ENCODE data around the gene IL19. TPM values are rescaled to one million over a fixed set of nuclear protein-coding genes. Genes with fewer than 3 reads are reported as not detected.

IL19 gene
- total and polyA plus RNA-seq, 4 donors, result not detected

- 84% methylated on average over 2 of the region's 2 CpGs for WGBS
- no peak for DNase-seq (ENCODE audit: low spot score)
- no peak overlapping the region for H3K4me3 ChIP-seq (ENCODE audit: low read depth in 1 of 3, low read length in 3 of 3)
- H3K27ac ChIP-seq (ENCODE audit: low read depth in 1 of 2, low read length in 2 of 2), result no peak overlapping the region
- peaks cover 0 to 2% (median 0%) of the 10 kb centered on the region in 4 donors for H3K4me1 ChIP-seq (ENCODE audit: control insufficient read depth in 4 of 4, insufficient read depth in 4 of 4, low read length in 3 of 4)
- peaks cover 0 to 3% (median 0%) of the 10 kb centered on the region in 4 donors for H3K27me3 ChIP-seq (ENCODE audit: control insufficient read depth in 4 of 4, insufficient read depth in 4 of 4, low read length in 3 of 4)
- H3K9ac ChIP-seq (ENCODE audit: low read depth in 1 of 2, low read length in 2 of 2), result no peak overlapping the region
- no peak for TF ChIP-seq ZBTB33 (IDR thresholded peaks at IDR 0.05)
- no peak for TF ChIP-seq REST (IDR thresholded peaks at IDR 0.05)
- TF ChIP-seq SP1 (IDR thresholded peaks at IDR 0.05), result no peak
- no peak for TF ChIP-seq ATF3 (IDR thresholded peaks at IDR 0.05)
- no peak for TF ChIP-seq NR2F2 (IDR thresholded peaks at IDR 0.05)
- no peak for TF ChIP-seq MAX (IDR thresholded peaks at IDR 0.05)
- TF ChIP-seq HNF4A (conservative IDR thresholded peaks at IDR 0.05), result no peak
- TF ChIP-seq TAF1 (conservative IDR thresholded peaks at IDR 0.05), result no peak
- no peak for TF ChIP-seq FOXA2 (IDR thresholded peaks at IDR 0.05)
- no peak for TF ChIP-seq HNF4G (IDR thresholded peaks at IDR 0.05)
- TF ChIP-seq RXRA (IDR thresholded peaks at IDR 0.05), result no peak
- no peak for TF ChIP-seq CTCF (IDR thresholded peaks at IDR 0.05; ENCODE audit: low read depth, low read length, missing input control)
- no peak for TF ChIP-seq JUND (IDR thresholded peaks at IDR 0.05)
- TF ChIP-seq FOXA1 (IDR thresholded peaks at IDR 0.05), result no peak
- no peak for TF ChIP-seq GABPA (IDR thresholded peaks at IDR 0.05 in 1 of 2, conservative IDR thresholded peaks at IDR 0.05 in 1 of 2)
- no peak for TF ChIP-seq EGR1 (IDR thresholded peaks at IDR 0.05; ENCODE audit: low read depth in 2 of 2)
- no peak for TF ChIP-seq YY1 (IDR thresholded peaks at IDR 0.05)
- no peak for TF ChIP-seq RAD21 (IDR thresholded peaks at IDR 0.05)
- H3K36me3 ChIP-seq (ENCODE audit: control insufficient read depth in 4 of 4, insufficient read depth in 3 of 4, low read depth in 1 of 4, low read length in 3 of 4), result no peaks in the 10 kb centered on the region
- H3K9me3 ChIP-seq (ENCODE audit: control insufficient read depth in 4 of 4, low read length in 3 of 4), result no peaks in the 10 kb centered on the region
Observed at GRCh38 chr1:206855859-206856258, 85.3 kb downstream of the IL19 start.

Data from liver (tissue), 9 donors.